Measurements from ENCODE around the gene KIF18B.

Gene KIF18B

DNA sequence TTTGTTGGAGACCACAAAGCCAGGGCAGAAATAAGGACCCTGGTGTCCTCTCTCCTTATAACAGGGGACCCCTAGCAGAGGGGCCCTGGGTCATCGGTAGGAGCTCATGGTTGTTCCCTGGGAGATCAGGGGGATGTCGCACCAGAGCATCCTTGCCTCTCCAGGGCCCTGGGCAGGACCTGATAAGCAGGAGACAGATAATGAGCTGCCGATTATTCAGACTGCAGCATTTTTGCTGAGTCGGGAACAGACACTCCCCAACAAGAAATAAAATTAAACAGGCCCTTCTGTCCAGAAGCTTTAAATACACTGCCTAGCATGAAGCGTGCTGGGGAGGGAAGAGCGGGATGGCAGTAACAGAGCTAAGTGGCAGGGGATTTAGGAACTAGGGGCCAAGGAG lies 16.9 kb downstream of the KIF18B start:
- DNase-seq (ENCODE audit: low read depth): no peak
- no peak overlapping the region for H3K4me3 ChIP-seq (ENCODE audit: control insufficient read depth, low read depth, low read length)
- TF ChIP-seq CTCF (conservative IDR thresholded peaks at IDR 0.05; ENCODE audit: control insufficient read depth, insufficient read depth, low read depth, low read length): no peak

GRCh38 chr17:44928950-44929720 lies 18.4 kb downstream of the KIF18B start:
- DNase-seq (ENCODE audit: low read depth): no peak
- H3K4me3 ChIP-seq (ENCODE audit: control insufficient read depth, low read depth, low read length): no peak overlapping the region
- TF ChIP-seq CTCF (conservative IDR thresholded peaks at IDR 0.05; ENCODE audit: control insufficient read depth, insufficient read depth, low read depth, low read length): no peak

- DNase-seq (ENCODE audit: low read depth): no peak
- no peak overlapping the region for H3K4me3 ChIP-seq (ENCODE audit: control insufficient read depth, low read depth, low read length)
- no peak for TF ChIP-seq CTCF (conservative IDR thresholded peaks at IDR 0.05; ENCODE audit: control insufficient read depth, insufficient read depth, low read depth, low read length)
Observed at GRCh38 chr17:44928136-44928535, 19.4 kb downstream of the KIF18B start.

DNA sequence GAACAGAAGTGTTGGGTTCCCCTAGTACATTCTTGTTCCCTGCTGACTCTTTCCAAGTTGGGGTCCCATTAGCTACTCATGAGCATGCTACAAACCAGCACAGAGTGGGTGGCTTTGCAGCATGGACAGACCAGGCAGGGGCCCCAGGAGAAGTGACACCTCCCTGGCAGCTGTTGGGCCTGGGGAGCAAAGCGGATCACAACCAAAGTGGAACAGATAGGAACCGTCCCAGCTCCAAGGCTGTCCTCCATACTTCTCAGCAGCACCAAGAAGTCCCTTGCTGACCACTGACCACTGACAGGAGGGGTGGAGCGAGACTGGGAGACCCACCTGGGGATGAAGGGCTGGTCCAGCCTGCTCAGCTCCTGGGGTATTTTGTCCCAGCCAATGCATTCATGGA lies 19.9 kb downstream of the KIF18B start:
- no peak for TF ChIP-seq CTCF (conservative IDR thresholded peaks at IDR 0.05; ENCODE audit: control insufficient read depth, insufficient read depth, low read depth, low read length)
- no peak overlapping the region for H3K4me3 ChIP-seq (ENCODE audit: control insufficient read depth, low read depth, low read length)
- DNase-seq (ENCODE audit: low read depth): no peak

DNA sequence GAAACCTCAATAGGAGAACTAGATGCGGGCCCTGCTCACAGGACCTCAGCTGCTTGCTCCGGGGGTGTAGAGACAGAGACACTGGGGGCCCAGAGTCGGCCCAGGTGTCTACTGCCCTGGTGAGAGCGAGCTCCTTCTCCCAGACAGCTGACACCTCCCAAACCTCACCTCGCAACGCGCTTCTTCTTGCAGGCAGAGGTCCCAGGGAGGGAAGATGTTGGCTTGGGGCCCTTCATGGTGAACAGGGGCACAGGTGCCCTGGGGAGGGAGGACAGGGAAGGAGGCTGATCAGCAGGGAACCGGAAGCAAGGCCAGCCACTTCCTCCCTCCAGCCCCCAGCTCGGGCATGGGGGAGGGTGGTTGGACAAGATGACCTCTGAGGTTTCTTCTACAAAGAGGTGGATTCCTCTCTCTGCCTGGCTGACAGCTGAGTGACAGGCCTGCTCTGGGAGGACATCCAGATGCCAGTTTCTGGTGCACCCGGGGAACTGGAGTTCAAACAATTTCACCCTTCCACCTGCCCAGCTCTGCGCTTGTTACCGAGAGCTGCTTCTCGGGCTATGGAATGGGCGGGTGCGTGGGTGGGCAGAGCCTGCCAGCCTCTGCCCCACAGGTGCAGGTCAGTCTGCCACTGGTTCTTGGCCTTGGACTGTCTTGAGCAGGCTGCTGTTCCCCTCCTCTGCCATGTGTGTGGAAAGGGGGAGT lies 20.6 kb downstream of the KIF18B start:
- H3K4me3 ChIP-seq (ENCODE audit: control insufficient read depth, low read depth, low read length): no peak overlapping the region
- DNase-seq (ENCODE audit: low read depth): no peak
- no peak for TF ChIP-seq CTCF (conservative IDR thresholded peaks at IDR 0.05; ENCODE audit: control insufficient read depth, insufficient read depth, low read depth, low read length)

DNA sequence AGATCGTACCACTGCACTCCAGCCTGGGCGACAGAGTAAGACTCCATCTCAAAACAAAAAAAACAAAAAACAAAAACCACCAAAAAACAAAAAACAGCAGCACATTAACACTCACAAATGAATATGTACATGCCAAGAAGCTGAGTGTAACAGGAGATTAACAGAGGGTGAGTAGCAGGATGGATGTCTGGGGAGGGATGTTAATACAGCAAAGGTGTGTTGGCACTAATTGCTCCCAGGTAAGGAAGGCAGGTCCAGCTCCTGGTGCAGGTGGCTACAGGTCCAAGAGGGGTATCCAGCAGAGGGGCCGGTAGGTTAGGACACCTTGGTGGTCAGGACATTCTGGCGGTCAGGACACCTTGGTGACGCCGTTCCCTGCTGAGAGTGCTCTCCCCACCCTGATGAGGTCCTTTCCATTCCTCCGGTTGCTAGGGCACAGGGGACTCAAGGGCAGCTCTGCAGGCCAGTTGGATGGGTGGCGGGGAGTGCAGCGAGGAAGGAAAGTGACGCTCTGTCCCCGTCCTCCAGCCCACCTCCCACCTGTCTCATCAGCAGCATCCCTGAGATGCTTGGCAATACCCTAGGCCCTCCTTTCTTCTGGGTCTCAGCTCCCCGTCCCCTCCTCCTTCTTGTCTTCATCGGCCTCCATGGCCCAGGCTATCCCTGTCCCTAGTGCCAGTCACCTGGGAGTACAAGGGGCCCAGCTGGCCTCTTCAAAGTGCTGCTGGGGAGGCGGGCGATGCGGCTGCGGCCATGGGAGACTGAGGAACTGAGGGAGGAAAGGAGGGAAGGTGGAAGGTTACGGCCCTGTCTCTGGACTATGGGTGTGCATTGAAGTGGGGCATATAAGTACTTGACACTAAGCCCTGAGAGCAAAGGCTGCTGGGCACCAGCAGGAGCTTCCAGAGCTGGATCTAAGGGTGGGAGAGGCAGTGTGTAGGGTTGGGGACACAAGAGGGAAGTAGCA lies 21.6 kb downstream of the KIF18B start:
- DNase-seq (ENCODE audit: low read depth): no peak
- TF ChIP-seq CTCF (conservative IDR thresholded peaks at IDR 0.05; ENCODE audit: control insufficient read depth, insufficient read depth, low read depth, low read length): no peak
- H3K4me3 ChIP-seq (ENCODE audit: control insufficient read depth, low read depth, low read length): no peak overlapping the region
